Mesenchymal stem cell (in vitro differentiated cells and primary cell): ENCODE data around the gene NME7.
A peak's percentile ranks its signal among the peaks of the same experiment; 100 is the strongest.

Experiments
- DNase-seq: peaks from one replicate; pipeline ENCODE4 v3.0.0-alpha.2; 2013
- H2AFZ ChIP-seq: one replicate; pipeline ENCODE4 v1.6.1; 2013; ENCODE audit warnings: low read depth, mild to moderate bottlenecking, control low read depth, inconsistent platforms, low read length, moderate library complexity
- H2AK5ac ChIP-seq: 2 replicates; pipeline ENCODE4 v1.6.1; 2013; ENCODE audit warnings: low read length, moderate library complexity, mild to moderate bottlenecking, inconsistent platforms; ENCODE audit not compliant: severe bottlenecking
- H2BK120ac ChIP-seq: one replicate; pipeline ENCODE4 v1.6.1; 2013; ENCODE audit warnings: low read depth, mild to moderate bottlenecking, inconsistent platforms, low read length, moderate library complexity
- H2BK12ac ChIP-seq, 2 experiments: one replicate each; pipeline ENCODE4 v1.6.1; 2013; ENCODE audit warnings: inconsistent platforms in 2 of 2, low read length in 2 of 2, mild to moderate bottlenecking in 2 of 2, moderate library complexity in 2 of 2, control low read depth in 1 of 2
- H2BK15ac ChIP-seq: one replicate; pipeline ENCODE4 v1.6.1; 2013; ENCODE audit warnings: mild to moderate bottlenecking, low read depth, inconsistent platforms; ENCODE audit not compliant: poor library complexity, severe bottlenecking
- H2BK5ac ChIP-seq: 2 replicates; pipeline ENCODE4 v1.6.1; 2013; ENCODE audit warnings: low read depth, mild to moderate bottlenecking, low read length, control low read depth, inconsistent platforms; ENCODE audit not compliant: poor library complexity, severe bottlenecking
- H3K14ac ChIP-seq, 2 experiments: one replicate each; pipeline ENCODE4 v1.6.1; 2013; ENCODE audit warnings: inconsistent platforms in 2 of 2, low read length in 2 of 2, control low read depth in 1 of 2, mild to moderate bottlenecking in 1 of 2, moderate library complexity in 1 of 2
- H3K18ac ChIP-seq, 2 experiments: one replicate each; pipeline ENCODE4 v1.6.1; 2013; ENCODE audit warnings: inconsistent platforms in 2 of 2, low read length in 2 of 2, control low read depth in 1 of 2, low read depth in 1 of 2, mild to moderate bottlenecking in 1 of 2
- H3K23ac ChIP-seq, 2 experiments: one replicate each; pipeline ENCODE4 v1.6.1; 2013; ENCODE audit warnings: inconsistent platforms in 2 of 2, low read length in 2 of 2, mild to moderate bottlenecking in 2 of 2, moderate library complexity in 2 of 2, control low read depth in 1 of 2
- H3K27ac ChIP-seq: 2 replicates; pipeline ENCODE4 v1.5.1; 2013; ENCODE audit warnings: mild to moderate bottlenecking, moderate library complexity, low read length, control low read depth, inconsistent platforms; ENCODE audit not compliant: poor library complexity, severe bottlenecking
- H3K27me3 ChIP-seq, 2 experiments: 2 replicates each; pipeline versions ENCODE4 v1.6.1 to v1.7.0; 2013; ENCODE audit warnings: low read length in 2 of 2, mild to moderate bottlenecking in 2 of 2, moderate library complexity in 2 of 2, control low read depth in 1 of 2, inconsistent platforms in 1 of 2; ENCODE audit not compliant: control insufficient read depth in 1 of 2, insufficient read depth in 1 of 2
- H3K36me3 ChIP-seq, 2 experiments: 2 replicates each; pipeline versions ENCODE4 v1.6.1 to v1.7.0; 2013; ENCODE audit warnings: low read length in 2 of 2, control low read depth in 1 of 2, inconsistent platforms in 1 of 2, low read depth in 1 of 2, mild to moderate bottlenecking in 1 of 2; ENCODE audit not compliant: insufficient read depth in 2 of 2, control insufficient read depth in 1 of 2
- H3K4ac ChIP-seq, 2 experiments: one replicate each; pipeline ENCODE4 v1.6.1; 2013; ENCODE audit warnings: inconsistent platforms in 2 of 2, low read length in 2 of 2, mild to moderate bottlenecking in 2 of 2, moderate library complexity in 2 of 2, control low read depth in 1 of 2, low read depth in 1 of 2
- H3K4me1 ChIP-seq: 2 replicates; pipeline ENCODE4 v1.6.1; 2013; ENCODE audit warnings: low read depth, low read length, control low read depth; ENCODE audit not compliant: control insufficient read depth, insufficient read depth
- H3K4me2 ChIP-seq: 2 replicates; pipeline ENCODE4 v1.6.1; 2013; ENCODE audit warnings: low read length, mild to moderate bottlenecking, inconsistent platforms; ENCODE audit not compliant: poor library complexity, severe bottlenecking
- H3K4me3 ChIP-seq, 2 experiments: 2 replicates each; pipeline versions ENCODE4 v1.5.1 to v1.7.0; 2013; ENCODE audit warnings: low read length in 2 of 2, mild to moderate bottlenecking in 2 of 2, control low read depth in 1 of 2, low read depth in 1 of 2; ENCODE audit not compliant: insufficient read depth in 1 of 2
- H3K79me1 ChIP-seq: replicated peaks from 2 replicates; pipeline ENCODE4 v1.6.1; 2013; ENCODE audit warnings: mild to moderate bottlenecking, control low read depth, low read length, inconsistent platforms; ENCODE audit not compliant: poor library complexity, severe bottlenecking
- H3K9ac ChIP-seq: 2 replicates; pipeline ENCODE4 v1.7.0; 2013; ENCODE audit warnings: mild to moderate bottlenecking, low read length, moderate library complexity
- H3K9me3 ChIP-seq: 2 replicates; pipeline ENCODE4 v1.7.0; 2013; ENCODE audit warnings: mild to moderate bottlenecking, low read length; ENCODE audit not compliant: control insufficient read depth
- H4K8ac ChIP-seq: one replicate; pipeline ENCODE4 v1.6.1; 2013; ENCODE audit warnings: inconsistent platforms, mild to moderate bottlenecking, low read length, moderate library complexity
- H4K91ac ChIP-seq: one replicate; pipeline ENCODE4 v1.6.1; 2013; ENCODE audit warnings: mild to moderate bottlenecking, low read length, inconsistent platforms
- WGBS: methylation state at CpG from one replicate; pipeline ENCODE4 v1.1.7; 2013; ENCODE audit warnings: mixed read lengths; 5-methylcytosine and 5-hydroxymethylcytosine counted together

NME7 gene

DNA sequence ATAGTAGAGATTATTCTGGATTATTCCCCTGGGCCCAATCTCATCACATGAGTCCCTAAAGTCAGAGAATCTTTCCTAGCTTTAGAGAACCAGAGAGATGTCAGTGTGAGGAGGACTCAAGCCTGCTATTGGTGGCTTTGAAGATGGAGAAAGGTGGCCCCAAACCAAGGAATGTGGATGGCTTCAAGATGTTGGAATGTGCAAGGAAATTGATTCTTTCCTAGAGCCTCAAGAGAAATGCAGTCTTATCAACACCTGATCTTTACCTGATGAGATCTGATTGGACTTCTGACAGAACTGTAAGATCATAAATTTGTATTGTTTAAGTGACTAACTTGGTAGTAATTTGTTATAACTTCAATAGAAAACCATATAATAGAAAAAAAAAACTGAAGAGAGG, 51.0 kb downstream of the NME7 start:
- no peak for DNase-seq
- H3K36me3 ChIP-seq: no peaks in the 10 kb centered on the region
- no peak overlapping the region for H2AFZ ChIP-seq
- no peak overlapping the region for H2BK12ac ChIP-seq
- H4K8ac ChIP-seq: no peak overlapping the region
- H4K91ac ChIP-seq: no peak overlapping the region
- no peak overlapping the region for H3K27ac ChIP-seq
- no peak overlapping the region for H3K4me2 ChIP-seq
- H3K23ac ChIP-seq: no peak overlapping the region
- H3K4me1 ChIP-seq: peaks cover 2% of the 10 kb centered on the region
- H3K4me3 ChIP-seq: no peak overlapping the region
- no peak overlapping the region for H3K14ac ChIP-seq
- H3K9me3 ChIP-seq: no peaks in the 10 kb centered on the region
- H2BK15ac ChIP-seq: no peak overlapping the region
- no peak overlapping the region for H3K18ac ChIP-seq
- no peaks in the 10 kb centered on the region for H3K27me3 ChIP-seq
- H3K9ac ChIP-seq: no peak overlapping the region
- H2AK5ac ChIP-seq: no peak overlapping the region
- no peak overlapping the region for H2BK5ac ChIP-seq
- no peak overlapping the region for H2BK120ac ChIP-seq
- no peak overlapping the region for H3K4ac ChIP-seq
- peaks cover 8% of the 10 kb centered on the region for H3K79me1 ChIP-seq

DNA sequence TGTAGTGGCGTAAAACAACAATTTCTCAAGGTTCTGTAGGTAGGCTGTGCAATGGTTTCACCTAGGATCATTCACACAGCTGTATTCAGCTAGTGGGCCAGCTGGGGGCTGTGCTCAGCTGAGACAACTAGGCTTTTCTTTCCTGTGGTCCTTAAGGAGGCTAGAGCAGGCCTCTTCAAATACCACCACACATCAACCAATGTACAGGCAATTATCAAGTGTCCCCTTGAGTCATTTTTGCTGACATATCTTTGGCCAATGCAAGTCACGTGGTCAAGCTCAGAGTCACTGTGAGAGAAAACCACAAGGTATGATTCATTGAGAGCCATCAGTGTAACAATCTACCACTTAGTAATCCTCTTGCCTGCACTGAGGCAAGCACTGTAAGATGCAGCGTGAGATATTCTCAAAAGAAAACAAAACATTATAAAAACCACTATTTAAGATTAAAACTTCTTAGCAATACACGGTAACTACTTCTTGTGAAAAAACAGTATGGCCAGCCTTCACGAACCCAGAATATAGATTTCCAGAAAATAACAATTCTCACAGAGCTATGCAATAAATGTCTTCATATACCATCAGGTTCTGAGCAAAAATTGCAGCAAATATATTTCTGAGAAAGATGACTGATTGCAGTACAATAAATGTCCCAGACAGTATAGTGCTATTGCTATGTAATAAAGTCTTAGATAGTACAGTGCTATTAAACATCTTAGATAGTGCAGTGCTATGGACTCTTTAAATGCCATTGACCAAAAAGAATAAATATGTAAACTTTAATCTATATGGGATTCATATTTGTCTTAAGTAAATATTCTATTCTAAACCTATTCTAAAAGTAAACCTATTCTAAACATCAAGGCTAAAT, 55.3 kb downstream of the NME7 start:
- WGBS: 24% methylated on average over 5 of the region's 5 CpGs
- Histone ChIP-seq H3K4me2 (no peak overlapping the region), H4K91ac (no peak overlapping the region), H3K9ac (no peak overlapping the region), H3K36me3 (peaks cover 0 to 3% of the 10 kb centered on the region in 2 experiments), H3K27me3 (no peaks in the 10 kb centered on the region), H2BK15ac (no peak overlapping the region), H3K9me3 (no peaks in the 10 kb centered on the region), H3K23ac (no peak overlapping the region), H2AK5ac (no peak overlapping the region), H3K18ac (no peak overlapping the region), H3K27ac (peak overlapping the region; percentile 75), H3K79me1 (peaks cover 5% of the 10 kb centered on the region), H2AFZ (no peak overlapping the region), H3K4ac (no peak overlapping the region), H3K4me1 (peaks cover 2% of the 10 kb centered on the region), H2BK120ac (no peak overlapping the region), H3K14ac (no peak overlapping the region), H2BK12ac (no peak overlapping the region), H4K8ac (no peak overlapping the region), H3K4me3 (no peak overlapping the region), H2BK5ac (no peak overlapping the region)
- peak; percentile 97 for DNase-seq

DNA sequence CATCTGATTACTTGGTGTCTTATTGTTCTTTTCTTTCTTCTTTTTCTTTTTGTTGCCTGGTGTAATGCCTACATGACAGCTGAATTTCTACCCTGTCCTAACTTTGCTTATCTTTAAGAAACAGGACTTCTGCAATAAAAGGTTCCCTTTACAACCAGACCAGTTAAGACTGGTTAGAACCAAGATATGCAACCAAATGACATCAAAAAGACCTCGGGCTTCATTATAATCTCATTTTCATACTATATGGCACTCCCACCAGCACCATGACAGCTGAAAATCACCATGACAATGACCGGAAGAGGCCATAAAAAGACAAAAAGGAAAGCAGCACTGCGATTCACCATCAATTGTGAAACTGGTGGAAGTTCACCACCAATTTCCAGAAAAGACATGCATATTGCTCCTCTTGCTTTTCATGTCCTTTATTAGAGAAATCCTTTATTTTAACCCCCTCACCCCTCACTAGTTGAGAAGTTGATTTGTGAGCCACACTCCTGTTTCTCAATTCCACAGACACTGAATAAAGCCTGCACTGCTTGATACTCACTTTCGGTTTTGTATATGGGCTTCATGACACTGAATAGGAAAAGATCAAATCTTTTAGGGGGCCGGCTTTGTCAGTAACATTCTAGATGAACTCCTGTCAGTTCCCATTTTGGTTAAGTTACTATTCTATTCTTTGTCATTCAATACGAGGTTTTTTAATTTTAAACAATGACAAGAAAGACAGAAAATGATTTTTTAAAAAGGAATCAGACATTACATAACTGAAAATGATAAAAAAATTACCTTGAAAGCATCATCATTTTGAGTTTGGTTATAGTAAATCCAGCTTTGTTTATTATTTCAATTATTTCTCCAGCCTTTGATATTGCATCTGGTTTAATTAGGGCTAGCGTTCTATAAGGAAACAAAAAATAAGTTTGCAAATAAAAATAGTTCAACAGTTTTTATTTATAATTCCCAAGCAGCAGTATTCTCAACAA, 58.1 kb downstream of the NME7 start:
- Histone ChIP-seq H3K36me3 (peaks cover 0 to 12% of the 10 kb centered on the region in 2 experiments), H3K14ac (no peak overlapping the region), H4K8ac (no peak overlapping the region), H3K18ac (no peak overlapping the region), H3K27ac (no peak overlapping the region), H3K9me3 (no peaks in the 10 kb centered on the region), H3K4me2 (no peak overlapping the region), H3K23ac (no peak overlapping the region), H2BK5ac (no peak overlapping the region), H3K4me1 (peaks cover 2% of the 10 kb centered on the region), H2AFZ (no peak overlapping the region), H4K91ac (no peak overlapping the region), H2BK15ac (no peak overlapping the region), H2AK5ac (no peak overlapping the region), H3K27me3 (no peaks in the 10 kb centered on the region), H3K4me3 (no peak overlapping the region), H3K4ac (no peak overlapping the region), H2BK12ac (no peak overlapping the region), H3K9ac (no peak overlapping the region), H2BK120ac (no peak overlapping the region), H3K79me1 (peaks cover 3% of the 10 kb centered on the region)
- no peak for DNase-seq
- WGBS: 84% methylated on average over 4 of the region's 7 CpGs
